ENCODE measurements around the gene NKX6-2. TPM values are rescaled to one million over a fixed set of nuclear protein-coding genes. Genes with fewer than 3 reads are reported as not detected.

The NKX6-2 gene
- total RNA-seq, 4 donors from 2014 or later, result not detected

GRCh38 chr10:132746801-132747625 lies 38.9 kb downstream of the NKX6-2 start:
- intact Hi-C loops (cut with DNase I), result no loop called here
- H3K36me3 ChIP-seq, result no peaks in the 10 kb centered on the region

GRCh38 chr10:132746386-132746785 lies 39.6 kb downstream of the NKX6-2 start:
- intact Hi-C loops (cut with DNase I), result no loop called here
- H3K27ac ChIP-seq, result peak overlapping the region; percentile 64 to 91 (median 91)
- WGBS, 2 donors, result 28 to 32% methylated on average over 14 of the region's 14 CpGs
- peaks cover 42 to 44% of the 10 kb centered on the region in 2 donors for H3K4me1 ChIP-seq
- no peaks in the 10 kb centered on the region for H3K36me3 ChIP-seq
- no peaks in the 10 kb centered on the region for H3K27me3 ChIP-seq
- no peak for TF ChIP-seq POLR2A (IDR thresholded peaks at IDR 0.05)
- no peak for TF ChIP-seq CTCF (IDR thresholded peaks at IDR 0.05)
- no peaks in the 10 kb centered on the region for H3K9me3 ChIP-seq
- DNase-seq, result peak; percentile 73 to 83
- no peak overlapping the region for H3K4me3 ChIP-seq (replicated peaks in 1 of 3)

More at GRCh38 chr10:132746801-132747625, 38.9 kb downstream of the NKX6-2 start:
- Histone ChIP-seq H3K27me3 (no peaks in the 10 kb centered on the region), H3K4me3 (replicated peaks in 1 of 3) (no peak overlapping the region), H3K9me3 (no peaks in the 10 kb centered on the region), H3K4me1 (peaks cover 42 to 44% of the 10 kb centered on the region in 2 donors), H3K27ac (peak overlapping the region; percentile 64 to 91 (median 91))
- peak in 4 of 6 experiments; percentile 40 to 58 (median 48) for TF ChIP-seq CTCF (IDR thresholded peaks at IDR 0.05)
- TF ChIP-seq POLR2A (IDR thresholded peaks at IDR 0.05), result no peak
- 29 to 54% methylated on average over 14 to 27 of the region's 29 CpGs for WGBS, 2 donors
- peak; percentile 96 for DNase-seq

GRCh38 chr10:132745971-132746370 lies 40.0 kb downstream of the NKX6-2 start:
- H3K27me3 ChIP-seq, result no peaks in the 10 kb centered on the region
- intact Hi-C loops (cut with DNase I), result no loop called here
- H3K36me3 ChIP-seq, result no peaks in the 10 kb centered on the region
- TF ChIP-seq POLR2A (IDR thresholded peaks at IDR 0.05) (no peak), CTCF (IDR thresholded peaks at IDR 0.05) (no peak)
- no peaks in the 10 kb centered on the region for H3K9me3 ChIP-seq
- DNase-seq, result peak; percentile 87
- peaks cover 42 to 44% of the 10 kb centered on the region in 2 donors for H3K4me1 ChIP-seq
- H3K27ac ChIP-seq, result peak overlapping the region; percentile 67 to 91 (median 91)
- H3K4me3 ChIP-seq (replicated peaks in 1 of 3), result no peak overlapping the region
- 47 to 49% methylated on average over 8 to 12 of the region's 13 CpGs for WGBS, 2 donors

- Histone ChIP-seq H3K36me3 (no peaks in the 10 kb centered on the region), H3K27me3 (no peaks in the 10 kb centered on the region), H3K27ac (peak overlapping the region; percentile 67 to 91 (median 81)), H3K4me3 (replicated peaks in 1 of 3) (no peak overlapping the region), H3K9me3 (no peaks in the 10 kb centered on the region), H3K4me1 (peaks cover 42 to 44% of the 10 kb centered on the region in 2 donors)
- intact Hi-C loops (cut with DNase I), result no loop called here
- no peak for TF ChIP-seq CTCF (IDR thresholded peaks at IDR 0.05)
- TF ChIP-seq POLR2A (IDR thresholded peaks at IDR 0.05), result no peak
- no peak for DNase-seq
- WGBS, 2 donors, result 77% methylated on average over 6 of the region's 17 CpGs; no CpG with 5 or more reads in 1 of the 2 donors
These were observed 40.4 kb downstream of the NKX6-2 start for GRCh38 chr10:132745511-132745910.

GRCh38 chr10:132744839-132745238 lies 41.1 kb downstream of the NKX6-2 start:
- no peaks in the 10 kb centered on the region for H3K9me3 ChIP-seq
- WGBS, 2 donors, result 91 to 92% methylated on average over 7 to 11 of the region's 19 CpGs
- intact Hi-C loops (cut with DNase I), result loop anchor here (5.0 kb wide), 1 partner anchor 88 kb away; no protein-coding TSS in a partner anchor
- peak; percentile 20 to 34 for DNase-seq
- no peak for TF ChIP-seq CTCF (IDR thresholded peaks at IDR 0.05)
- no peak for TF ChIP-seq POLR2A (IDR thresholded peaks at IDR 0.05)
- H3K36me3 ChIP-seq, result no peaks in the 10 kb centered on the region
- no peak overlapping the region for H3K4me3 ChIP-seq (replicated peaks in 1 of 3)
- H3K4me1 ChIP-seq, result peaks cover 42 to 44% of the 10 kb centered on the region in 2 donors
- no peaks in the 10 kb centered on the region for H3K27me3 ChIP-seq
- H3K27ac ChIP-seq, result peak overlapping the region in 1 of 3 donors; percentile 81

Data from thyroid gland (tissue), 4 donors.